Measurements from ENCODE around the gene SMYD3. TPM values are rescaled to one million over a fixed set of nuclear protein-coding genes. Genes with fewer than 3 reads are reported as not detected.

The SMYD3 gene
- total and polyA plus RNA-seq, 2 donors (not counting 3 experiments of a cell fraction or from before 2014, with no cell fraction given) = 16.0 to 32.1 TPM

DNA sequence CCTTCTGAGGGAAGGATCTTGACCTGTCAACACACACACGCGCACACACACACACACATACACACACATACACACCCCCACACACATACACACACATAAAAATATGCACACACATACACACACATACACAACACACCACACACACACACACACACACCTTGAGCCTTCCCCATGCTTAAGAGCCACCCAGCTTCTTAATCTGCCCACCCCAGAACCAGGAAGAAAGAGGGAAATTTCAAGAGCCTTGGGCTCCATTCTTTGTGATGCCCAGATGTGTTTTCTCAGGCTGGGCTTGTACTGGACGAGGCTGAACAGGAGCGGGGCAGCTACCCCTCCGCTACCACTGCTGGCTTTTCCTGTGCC, 708.7 kb downstream of the SMYD3 start:
- no peak for FAIRE-seq
- Histone ChIP-seq H4K20me1 (replicated peaks; ENCODE audit: control insufficient read depth, extremely low read depth, insufficient read depth, low read length) (no peaks in the 10 kb centered on the region), H3K27ac (ENCODE audit: insufficient read depth, low read depth, low read length) (no peak overlapping the region), H2AFZ (ENCODE audit: low read depth, low read length) (no peak overlapping the region), H3K36me3 (ENCODE audit: control insufficient read depth in 2 of 2, extremely low read depth in 1 of 2, insufficient read depth in 2 of 2, low read length in 2 of 2) (no peaks in the 10 kb centered on the region), H3K79me2 (ENCODE audit: control insufficient read depth, insufficient read depth, low read length) (no peaks in the 10 kb centered on the region), H3K9ac (replicated peaks; ENCODE audit: extremely low read depth, insufficient read depth, low read length) (no peak overlapping the region), H3K4me1 (ENCODE audit: control insufficient read depth, extremely low read depth, insufficient read depth, low read length) (no peaks in the 10 kb centered on the region), H3K9me3 (replicated peaks; ENCODE audit: control insufficient read depth, insufficient read depth, low read length) (no peaks in the 10 kb centered on the region), H3K4me2 (ENCODE audit: insufficient read depth, low read length) (no peak overlapping the region), H3K9me1 (replicated peaks; ENCODE audit: control insufficient read depth, extremely low read depth, insufficient read depth, low read length) (no peaks in the 10 kb centered on the region), H3K4me3 (replicated peaks in 1 of 3; ENCODE audit: insufficient read depth in 1 of 3, low read depth in 1 of 3, low read length in 3 of 3) (no peak overlapping the region), H3K27me3 (ENCODE audit: control insufficient read depth in 2 of 2, insufficient read depth in 2 of 2, low read length in 2 of 2) (no peaks in the 10 kb centered on the region)
- no TSS peak for BruUV-seq (replicated peaks)
- TF ChIP-seq EZH2 (IDR thresholded peaks at IDR 0.05; ENCODE audit: borderline replicate concordance, low read depth, low read length, severe bottlenecking) (no peak), MYC (IDR thresholded peaks at IDR 0.05; ENCODE audit: low read depth, low read length) (no peak), POLR2A (IDR thresholded peaks at IDR 0.05; ENCODE audit: low read depth, low read length) (no peak), JUN (IDR thresholded peaks at IDR 0.05; ENCODE audit: borderline replicate concordance, insufficient read depth, insufficient read length, low read depth) (no peak), GATA2 (IDR thresholded peaks at IDR 0.05; ENCODE audit: insufficient read depth, insufficient read length, low read depth, low read length) (no peak)
- TF ChIP-seq, protein P1, sequence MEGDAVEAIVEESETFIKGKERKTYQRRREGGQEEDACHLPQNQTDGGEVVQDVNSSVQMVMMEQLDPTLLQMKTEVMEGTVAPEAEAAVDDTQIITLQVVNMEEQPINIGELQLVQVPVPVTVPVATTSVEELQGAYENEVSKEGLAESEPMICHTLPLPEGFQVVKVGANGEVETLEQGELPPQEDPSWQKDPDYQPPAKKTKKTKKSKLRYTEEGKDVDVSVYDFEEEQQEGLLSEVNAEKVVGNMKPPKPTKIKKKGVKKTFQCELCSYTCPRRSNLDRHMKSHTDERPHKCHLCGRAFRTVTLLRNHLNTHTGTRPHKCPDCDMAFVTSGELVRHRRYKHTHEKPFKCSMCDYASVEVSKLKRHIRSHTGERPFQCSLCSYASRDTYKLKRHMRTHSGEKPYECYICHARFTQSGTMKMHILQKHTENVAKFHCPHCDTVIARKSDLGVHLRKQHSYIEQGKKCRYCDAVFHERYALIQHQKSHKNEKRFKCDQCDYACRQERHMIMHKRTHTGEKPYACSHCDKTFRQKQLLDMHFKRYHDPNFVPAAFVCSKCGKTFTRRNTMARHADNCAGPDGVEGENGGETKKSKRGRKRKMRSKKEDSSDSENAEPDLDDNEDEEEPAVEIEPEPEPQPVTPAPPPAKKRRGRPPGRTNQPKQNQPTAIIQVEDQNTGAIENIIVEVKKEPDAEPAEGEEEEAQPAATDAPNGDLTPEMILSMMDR (IDR thresholded peaks at IDR 0.05; ENCODE audit: extremely low read depth in 1 of 2, insufficient read depth in 1 of 2, low read depth in 1 of 2, low read length in 2 of 2) = no peak
- TF ChIP-seq, protein P2, sequence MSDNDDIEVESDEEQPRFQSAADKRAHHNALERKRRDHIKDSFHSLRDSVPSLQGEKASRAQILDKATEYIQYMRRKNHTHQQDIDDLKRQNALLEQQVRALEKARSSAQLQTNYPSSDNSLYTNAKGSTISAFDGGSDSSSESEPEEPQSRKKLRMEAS (IDR thresholded peaks at IDR 0.05; ENCODE audit: insufficient read depth, insufficient read length) = no peak
- dilution Hi-C loops (cut with MboI; ENCODE audit: extremely low pct_ligation_motif_present, low sequenced_read_pairs) (no loop called here), intact Hi-C loops (cut with micrococcal nuclease) (loop anchor here (10.0 kb wide), 1 partner anchor 206 kb away; no protein-coding TSS in a partner anchor)
- POLR2A ChIA-PET = interaction anchor here (0.6 kb wide), 1 partner anchor 19 kb away, joined by 3 read pairs; no protein-coding TSS in a partner anchor
- DNase-seq (ENCODE audit: low read depth, low spot score) = no peak
- CTCF ChIA-PET = interaction anchor here (1.0 to 2.4 kb wide), 8 partner anchors 9 to 642 kb away, joined by 3 to 12 read pairs (median 4); no protein-coding TSS in a partner anchor
